ENCODE results near the gene FAM229A. TPM values are rescaled to one million over a fixed set of nuclear protein-coding genes. Genes with fewer than 3 reads are reported as not detected.
"Not testable (repeated sequence)": the region's sequence is repeated elsewhere in the genome, so short reads cannot be mapped to it uniquely, and the experiment has no call there.

The FAM229A gene
- total RNA-seq, result 10 to 100 TPM in 1 of 2 donors, 1 to 10 TPM in 1; 9.2 to 14.0 TPM

GRCh38 chr1:32362474-32363313 lies at the start of gene FAM229A, which contains the start of gene TSSK3:
TSS of gene FAM229A (minus strand) at chr1:32362485. CDS start at chr1:32362091, 394 bp downstream.
TSS of gene TSSK3 (plus strand) at chr1:32362539. CDS start at chr1:32362702, 163 bp downstream.
- peak within 1 kb of the TSS; percentile 29 to 41 for H3K4me3 Mint-ChIP-seq
- H3K27ac Mint-ChIP-seq, result no peak within 1 kb of the TSS
- H3K36me3 Mint-ChIP-seq (ENCODE audit: insufficient read depth in 2 of 2), result peaks cover 1 to 9% of the 10 kb centered on the region in 2 donors

GRCh38 chr1:32411261-32411660 lies 49.0 kb upstream of the FAM229A start:
- H3K27ac Mint-ChIP-seq, result no peak overlapping the region
- peaks cover 4% of the 10 kb centered on the region for H3K4me1 Mint-ChIP-seq (ENCODE audit: low read depth)
- H3K27me3 Mint-ChIP-seq (ENCODE audit: low read depth), result no peaks in the 10 kb centered on the region
- H3K9me3 Mint-ChIP-seq, result no peaks in the 10 kb centered on the region
- no peak for DNase-seq
- H3K4me3 Mint-ChIP-seq, result no peak overlapping the region
- H3K36me3 Mint-ChIP-seq (ENCODE audit: insufficient read depth in 2 of 2), result no peaks in the 10 kb centered on the region
- no peak for ATAC-seq (replicated peaks in 1 of 2)

More at GRCh38 chr1:32362474-32363313, at the start of gene FAM229A, which contains the start of gene TSSK3:
- no peak for ATAC-seq (replicated peaks in 1 of 2)
- no peaks in the 10 kb centered on the region for H3K9me3 Mint-ChIP-seq
- H3K4me1 Mint-ChIP-seq (ENCODE audit: low read depth), result peaks cover 24% of the 10 kb centered on the region
- DNase-seq, result no peak
- H3K27me3 Mint-ChIP-seq (ENCODE audit: low read depth), result peaks cover 5% of the 10 kb centered on the region

GRCh38 chr1:32406629-32407111 lies 44.4 kb upstream of the FAM229A start:
- no peak for DNase-seq
- no peak overlapping the region for H3K27ac Mint-ChIP-seq
- no peak for ATAC-seq (replicated peaks in 1 of 2)
- H3K36me3 Mint-ChIP-seq (ENCODE audit: insufficient read depth in 2 of 2), result no peaks in the 10 kb centered on the region
- H3K27me3 Mint-ChIP-seq (ENCODE audit: low read depth), result no peaks in the 10 kb centered on the region
- no peaks in the 10 kb centered on the region for H3K9me3 Mint-ChIP-seq
- no peaks in the 10 kb centered on the region for H3K4me1 Mint-ChIP-seq (ENCODE audit: low read depth)
- no peak overlapping the region for H3K4me3 Mint-ChIP-seq

- no peak overlapping the region for H3K4me3 Mint-ChIP-seq
- DNase-seq, result no peak
- H3K27me3 Mint-ChIP-seq (ENCODE audit: low read depth), result no peaks in the 10 kb centered on the region
- H3K27ac Mint-ChIP-seq, result no peak overlapping the region
- ATAC-seq (replicated peaks in 1 of 2), result no peak
- H3K9me3 Mint-ChIP-seq, result no peaks in the 10 kb centered on the region
- no peaks in the 10 kb centered on the region for H3K36me3 Mint-ChIP-seq (ENCODE audit: insufficient read depth in 2 of 2)
- peaks cover 2% of the 10 kb centered on the region for H3K4me1 Mint-ChIP-seq (ENCODE audit: low read depth)
Observed at GRCh38 chr1:32405672-32406467, 43.6 kb upstream of the FAM229A start.

- H3K4me3 Mint-ChIP-seq, result no peak overlapping the region
- no peak overlapping the region for H3K27ac Mint-ChIP-seq
- H3K4me1 Mint-ChIP-seq (ENCODE audit: low read depth), result peaks cover 6% of the 10 kb centered on the region
- no peaks in the 10 kb centered on the region for H3K9me3 Mint-ChIP-seq
- ATAC-seq (replicated peaks in 1 of 2) (no peak), DNase-seq (no peak)
- H3K36me3 Mint-ChIP-seq (ENCODE audit: insufficient read depth in 2 of 2), result no peaks in the 10 kb centered on the region
- H3K27me3 Mint-ChIP-seq (ENCODE audit: low read depth), result no peaks in the 10 kb centered on the region
Observed at GRCh38 chr1:32404946-32405345, 42.7 kb upstream of the FAM229A start.

GRCh38 chr1:32400876-32401631 lies 38.8 kb upstream of the FAM229A start:
- peak overlapping the region in 1 of 2 donors; percentile 49 for H3K4me3 Mint-ChIP-seq

GRCh38 chr1:32399843-32400242 lies 37.6 kb upstream of the FAM229A start:
- no peak for DNase-seq
- ATAC-seq (replicated peaks in 1 of 2), result no peak
- no peak overlapping the region for H3K4me3 Mint-ChIP-seq
- H3K36me3 Mint-ChIP-seq (ENCODE audit: insufficient read depth in 2 of 2), result peaks cover 0 to 1% of the 10 kb centered on the region in 2 donors
- H3K27ac Mint-ChIP-seq, result no peak overlapping the region
- no peaks in the 10 kb centered on the region for H3K9me3 Mint-ChIP-seq
- H3K4me1 Mint-ChIP-seq (ENCODE audit: low read depth), result peaks cover 11% of the 10 kb centered on the region
- H3K27me3 Mint-ChIP-seq (ENCODE audit: low read depth), result no peaks in the 10 kb centered on the region

More at GRCh38 chr1:32400876-32401631, 38.8 kb upstream of the FAM229A start:
- peak; percentile 61 to 66 for DNase-seq
- H3K4me1 Mint-ChIP-seq (ENCODE audit: low read depth), result peaks cover 6% of the 10 kb centered on the region
- peak; percentile 69 to 83 for ATAC-seq (replicated peaks in 1 of 2)
- H3K9me3 Mint-ChIP-seq, result no peaks in the 10 kb centered on the region
- H3K27me3 Mint-ChIP-seq (ENCODE audit: low read depth), result no peaks in the 10 kb centered on the region
- H3K27ac Mint-ChIP-seq, result no peak overlapping the region
- peaks cover 0 to 1% of the 10 kb centered on the region in 2 donors for H3K36me3 Mint-ChIP-seq (ENCODE audit: insufficient read depth in 2 of 2)

GRCh38 chr1:32398401-32398800 lies 36.1 kb upstream of the FAM229A start:
- Mint-ChIP-seq H3K36me3 (ENCODE audit: insufficient read depth in 2 of 2) (peaks cover 2 to 4% of the 10 kb centered on the region in 2 donors), H3K9me3 (no peaks in the 10 kb centered on the region), H3K27me3 (ENCODE audit: low read depth) (no peaks in the 10 kb centered on the region), H3K4me1 (ENCODE audit: low read depth) (peaks cover 23% of the 10 kb centered on the region), H3K4me3 (no peak overlapping the region), H3K27ac (no peak overlapping the region)
- no peak for ATAC-seq (replicated peaks in 1 of 2)
- DNase-seq, result no peak

- H3K9me3 Mint-ChIP-seq; H3K27ac Mint-ChIP-seq; ATAC-seq (replicated peaks in 1 of 2); H3K36me3 Mint-ChIP-seq (ENCODE audit: insufficient read depth in 2 of 2); H3K27me3 Mint-ChIP-seq (ENCODE audit: low read depth); DNase-seq; H3K4me3 Mint-ChIP-seq: not testable (repeated sequence)
- H3K4me1 Mint-ChIP-seq (ENCODE audit: low read depth), result peaks cover 37% of the 10 kb centered on the region
Observed at GRCh38 chr1:32396524-32396923, 34.2 kb upstream of the FAM229A start.

GRCh38 chr1:32394890-32395432 lies 32.7 kb upstream of the FAM229A start:
- Mint-ChIP-seq H3K9me3 (no peaks in the 10 kb centered on the region), H3K27me3 (ENCODE audit: low read depth) (no peaks in the 10 kb centered on the region), H3K27ac (peak overlapping the region; percentile 27), H3K4me3 (peak overlapping the region; percentile 96 to 100), H3K4me1 (ENCODE audit: low read depth) (peaks cover 31% of the 10 kb centered on the region), H3K36me3 (ENCODE audit: insufficient read depth in 2 of 2) (peaks cover 2 to 4% of the 10 kb centered on the region in 2 donors)
- no peak for ATAC-seq (replicated peaks in 1 of 2)
- DNase-seq, result no peak

- Mint-ChIP-seq H3K9me3 (no peaks in the 10 kb centered on the region), H3K36me3 (ENCODE audit: insufficient read depth in 2 of 2) (peaks cover 2 to 4% of the 10 kb centered on the region in 2 donors), H3K27me3 (ENCODE audit: low read depth) (no peaks in the 10 kb centered on the region), H3K27ac (peak within 1 kb of the TSS; percentile 96), H3K4me3 (peak within 1 kb of the TSS; percentile 96 to 100), H3K4me1 (ENCODE audit: low read depth) (peaks cover 31% of the 10 kb centered on the region)
- DNase-seq, result peak; percentile 99 to 100
- peak; percentile 97 to 98 for ATAC-seq (replicated peaks in 1 of 2)
Observed at GRCh38 chr1:32394141-32394889, 32.0 kb upstream of the FAM229A start, which contains the start of gene BSDC1. TSS of gene BSDC1 (minus strand) at chr1:32394441. CDS start at chr1:32394414, 27 bp downstream.

- DNase-seq (peak; percentile 45 to 54), ATAC-seq (replicated peaks in 1 of 2) (peak; percentile 13 to 16)
- peaks cover 2 to 4% of the 10 kb centered on the region in 2 donors for H3K36me3 Mint-ChIP-seq (ENCODE audit: insufficient read depth in 2 of 2)
- H3K27ac Mint-ChIP-seq, result peak overlapping the region; percentile 96
- H3K4me3 Mint-ChIP-seq, result peak overlapping the region; percentile 96 to 100
- H3K4me1 Mint-ChIP-seq (ENCODE audit: low read depth), result peaks cover 31% of the 10 kb centered on the region
- no peaks in the 10 kb centered on the region for H3K9me3 Mint-ChIP-seq
- H3K27me3 Mint-ChIP-seq (ENCODE audit: low read depth), result no peaks in the 10 kb centered on the region
Observed at GRCh38 chr1:32393832-32394140, 31.5 kb upstream of the FAM229A start.
